Stimulated activated CD4-positive, alpha-beta T cell treated with anti-CD3 and anti-CD28 coated beads, Interleukin-15, amount 100 ng/mL, for 48 hours (primary cell): Measurements from ENCODE around the gene TP63.

ENCODE experiments used
- DNase-seq, 2 donors: peaks; one replicate each; pipeline ENCODE4 v3.0.0-alpha.2; 2020; ENCODE audit warnings: low read depth in 2 of 2

TP63 gene

DNA sequence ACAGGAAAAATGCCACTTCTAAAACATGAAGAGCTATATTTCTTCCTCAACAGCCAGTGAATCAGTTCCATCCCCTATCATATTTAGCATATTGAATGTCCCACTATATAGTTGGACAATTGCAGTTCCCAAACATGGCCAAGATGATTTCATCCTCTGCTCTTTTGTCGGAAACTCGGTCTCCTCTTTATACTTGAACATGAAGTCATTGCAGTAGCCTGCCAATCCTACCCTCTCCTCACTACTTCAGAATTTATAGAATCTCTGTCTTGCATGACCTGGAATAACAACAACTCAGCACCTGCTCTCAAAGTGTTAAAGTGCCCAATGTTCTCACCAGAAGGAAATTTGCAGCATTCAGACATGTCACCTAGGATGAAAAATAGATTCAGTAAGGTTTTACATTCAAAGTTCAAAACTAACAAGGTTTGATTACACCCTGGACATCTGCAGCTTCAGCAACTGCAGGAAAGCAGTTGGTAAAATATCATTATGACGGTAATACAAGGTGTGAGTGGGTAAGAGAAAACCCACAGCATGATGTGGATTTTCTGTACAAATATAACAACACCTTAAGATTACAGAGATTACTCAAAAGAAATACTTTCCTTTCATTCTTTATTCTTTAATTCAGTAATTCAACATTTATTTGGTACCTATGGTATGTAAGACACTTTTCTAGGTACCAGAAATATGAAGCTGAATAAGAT is 52.5 kb downstream of the TP63 start:
- DNase-seq: no peak

GRCh38 chr3:189684317-189684716 is 53.1 kb downstream of the TP63 start:
- no peak for DNase-seq

- no peak for DNase-seq
Observed at GRCh38 chr3:189685291-189685690, 54.1 kb downstream of the TP63 start.

DNA sequence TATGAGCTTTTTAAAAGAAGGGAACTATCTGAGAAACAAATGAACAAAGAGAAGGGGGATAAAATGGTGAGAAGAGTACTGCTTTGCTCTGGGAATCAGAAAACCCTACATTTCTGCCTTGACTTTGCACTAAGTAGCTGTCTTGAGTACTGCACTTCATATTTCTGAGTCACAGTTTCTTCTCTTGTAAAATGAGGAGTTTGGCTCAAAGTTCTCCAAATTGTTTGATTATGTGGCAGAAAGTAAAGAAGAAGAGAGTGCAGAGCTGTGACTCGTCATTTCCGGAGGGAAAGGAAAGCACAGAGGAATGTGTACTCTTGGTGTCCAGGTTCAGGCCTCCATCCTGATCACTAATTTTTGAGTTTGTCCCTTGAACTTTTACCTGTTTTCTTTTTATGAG is 54.7 kb downstream of the TP63 start:
- no peak for DNase-seq

- no peak for DNase-seq
Observed at GRCh38 chr3:189687475-189687874, 56.3 kb downstream of the TP63 start.

DNA sequence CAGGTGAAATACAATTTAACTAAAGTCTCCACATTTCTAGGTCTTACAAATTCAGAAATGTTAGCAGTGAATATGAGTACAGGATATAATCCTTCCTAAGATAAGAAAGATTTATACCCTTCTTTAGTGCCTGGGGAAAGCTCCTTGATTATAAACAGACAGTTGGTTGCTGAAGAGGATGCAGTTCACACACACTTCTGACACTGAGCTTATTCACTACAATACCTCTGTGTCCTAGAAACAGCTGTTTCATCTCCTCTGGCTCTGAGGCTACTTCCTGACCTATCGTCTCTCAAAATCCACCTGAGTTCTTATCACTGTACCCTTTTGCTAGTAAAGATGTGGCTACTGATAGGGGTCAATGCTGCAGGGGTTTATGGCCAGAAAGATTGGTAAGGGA is 57.1 kb downstream of the TP63 start:
- no peak for DNase-seq

GRCh38 chr3:189689625-189690024 is 58.4 kb downstream of the TP63 start:
- DNase-seq: no peak

- no peak for DNase-seq
Observed at GRCh38 chr3:189690237-189690636, 59.0 kb downstream of the TP63 start.

DNA sequence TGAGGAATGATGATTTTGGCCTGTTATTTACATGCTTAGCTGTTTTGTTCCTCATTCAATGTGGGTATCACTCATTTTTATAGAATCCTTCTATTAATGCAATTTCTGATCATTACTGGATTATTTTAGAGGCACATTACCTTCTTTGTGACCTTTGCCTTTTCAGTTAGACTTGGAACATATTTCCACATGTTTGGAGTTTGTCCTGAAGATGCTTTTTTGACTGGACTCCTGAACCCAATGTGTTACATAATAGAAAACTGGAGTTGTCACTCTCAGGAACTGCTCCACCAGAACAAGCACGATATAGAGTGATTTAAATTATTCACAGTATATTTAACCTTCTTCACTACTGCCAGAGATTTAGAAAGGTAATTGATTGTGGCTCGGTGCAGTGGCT is 59.5 kb downstream of the TP63 start:
- DNase-seq: no peak

DNA sequence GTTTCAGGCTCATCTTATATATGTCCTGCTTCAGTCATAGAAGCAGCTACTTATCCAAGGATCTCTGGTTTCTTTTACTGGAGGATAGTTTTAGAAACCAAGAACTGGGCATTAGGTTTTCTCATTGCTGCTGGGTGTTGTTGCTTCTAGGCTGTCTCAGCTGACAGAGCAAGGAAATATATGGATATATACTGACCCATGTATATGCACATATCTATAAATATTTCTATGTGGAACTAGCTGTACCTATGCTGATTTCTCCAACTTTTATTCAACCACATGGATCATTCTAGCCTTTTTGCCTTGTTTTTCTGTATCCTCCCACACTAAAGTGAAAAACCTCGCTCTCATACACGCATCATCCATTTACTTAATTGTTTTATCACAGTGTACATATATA is 64.2 kb downstream of the TP63 start:
- DNase-seq: no peak

DNA sequence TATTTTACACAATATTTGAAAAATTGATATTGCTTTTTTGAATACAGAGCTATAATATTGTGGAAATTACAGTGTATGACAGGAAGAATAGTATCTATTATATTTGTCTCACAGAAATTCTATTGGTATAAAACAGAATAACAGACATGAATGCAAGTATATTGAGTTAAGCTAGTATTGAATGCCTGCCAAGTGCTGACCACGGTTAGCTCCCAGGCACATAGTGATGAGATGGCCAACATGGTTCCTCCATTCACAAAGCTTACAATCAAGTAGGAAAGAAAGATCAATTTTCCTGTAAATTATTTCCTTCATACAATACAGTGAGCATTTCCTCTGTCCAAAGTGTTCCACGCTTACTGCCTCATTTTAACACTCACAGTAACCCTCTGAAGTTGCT is 67.6 kb downstream of the TP63 start:
- DNase-seq: no peak

GRCh38 chr3:189699885-189700284 is 68.7 kb downstream of the TP63 start:
- DNase-seq: no peak

GRCh38 chr3:189702066-189702646 is 71.0 kb downstream of the TP63 start:
- no peak for DNase-seq

DNA sequence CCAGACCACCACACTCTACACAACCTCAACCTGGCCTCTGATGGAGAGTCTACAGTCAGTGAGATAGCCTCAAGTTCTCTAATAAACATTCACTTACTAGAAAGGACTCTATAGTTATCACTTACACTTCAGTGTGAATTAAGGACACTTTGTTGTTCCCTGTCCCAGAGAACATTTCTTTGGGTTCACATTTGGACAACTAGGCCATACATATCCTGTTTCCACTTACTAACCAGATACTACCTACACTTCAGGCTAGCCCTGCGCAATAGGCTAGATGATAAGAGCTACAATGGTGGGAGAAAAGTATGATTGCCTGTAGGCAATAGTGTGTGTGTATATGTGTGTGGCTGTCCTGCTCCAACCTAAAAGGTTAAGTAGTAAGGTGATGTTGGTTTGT is 72.7 kb downstream of the TP63 start:
- DNase-seq: no peak

GRCh38 chr3:189708375-189708774 is 77.2 kb downstream of the TP63 start:
- no peak for DNase-seq

- DNase-seq: no peak
Observed at GRCh38 chr3:189710620-189711402, 79.6 kb downstream of the TP63 start.

- no peak for DNase-seq
Observed at GRCh38 chr3:189712906-189713483, 81.8 kb downstream of the TP63 start.

DNA sequence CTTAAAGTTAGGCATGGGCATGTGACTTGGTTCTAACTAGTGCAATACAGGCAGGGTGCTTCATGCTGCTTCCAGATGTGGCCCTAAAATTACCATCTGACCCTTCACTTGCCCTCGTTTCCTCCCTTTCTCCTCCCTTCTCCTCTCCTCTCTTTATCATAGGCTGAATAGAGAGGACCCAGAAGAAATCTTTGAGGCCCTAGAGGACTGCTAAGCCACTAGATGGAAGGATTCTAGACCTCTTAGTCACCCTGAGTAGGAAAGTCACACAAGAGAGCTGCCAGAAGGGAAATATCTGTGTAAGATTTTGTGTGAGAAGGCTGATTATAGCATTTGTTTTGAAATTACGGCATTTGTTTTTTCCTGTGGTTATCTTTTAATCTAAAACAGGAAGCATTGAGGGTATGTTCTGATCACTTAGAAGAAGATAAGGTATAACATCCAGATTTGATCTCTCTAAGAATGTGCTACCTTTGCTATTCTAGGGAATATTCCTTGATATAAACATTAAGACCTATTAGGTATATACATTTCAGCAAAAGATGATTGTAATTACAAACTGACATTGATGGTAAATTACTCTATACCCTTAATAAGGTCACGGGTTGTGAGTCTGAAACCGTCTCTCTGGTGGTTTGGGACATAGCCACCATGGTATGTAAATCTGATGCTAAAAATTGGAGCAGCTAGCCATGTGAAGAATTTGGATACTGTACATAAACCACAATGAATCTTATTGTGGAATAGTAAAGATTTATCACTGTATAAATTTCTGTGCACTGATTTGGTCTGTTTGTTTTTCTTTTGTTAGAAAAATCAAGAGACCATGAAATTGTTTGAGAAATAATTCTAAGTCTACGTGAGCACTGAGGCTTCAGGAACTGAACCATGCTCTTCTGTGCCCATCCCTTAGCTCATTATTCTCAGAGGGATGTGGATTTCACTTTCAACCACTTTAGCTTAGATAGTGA is 84.1 kb downstream of the TP63 start:
- DNase-seq: no peak

GRCh38 chr3:189718215-189718614 is 87.0 kb downstream of the TP63 start:
- no peak for DNase-seq

GRCh38 chr3:189720736-189721417 is 89.7 kb downstream of the TP63 start:
- no peak for DNase-seq
